CD4-positive, alpha-beta T cell treated with Interleukin-17A for 1 hour (primary cell): Measurements from ENCODE around the gene ARPC4.

Source experiments
- DNase-seq: peaks from one replicate; pipeline ENCODE4 v3.0.0-alpha.2; 2020

ARPC4 gene

GRCh38 chr3:9792405-9793160, at the start of gene ARPC4, which contains the start of gene TADA3:
ARPC4 (plus strand) TSS chr3:9793082; CDS start chr3:9793122, 40 bp downstream.
TADA3 (minus strand) TSS chr3:9792473; CDS start chr3:9791466, 1,007 bp downstream.
- DNase-seq = peak; percentile 94

- no peak for DNase-seq
Measured at GRCh38 chr3:9743548-9743947, 49.3 kb upstream of the ARPC4 start.

GRCh38 chr3:9744162-9744561, 48.7 kb upstream of the ARPC4 start:
- no peak for DNase-seq

GRCh38 chr3:9745521-9745920, 47.4 kb upstream of the ARPC4 start:
- DNase-seq = no peak

- DNase-seq = no peak
Measured at GRCh38 chr3:9746330-9746729, 46.6 kb upstream of the ARPC4 start.

- DNase-seq = no peak
Measured at GRCh38 chr3:9747267-9747666, 45.6 kb upstream of the ARPC4 start.

- no peak for DNase-seq
Measured at GRCh38 chr3:9748031-9748430, 44.9 kb upstream of the ARPC4 start.

GRCh38 chr3:9749296-9749644, 43.6 kb upstream of the ARPC4 start:
- DNase-seq = no peak

- peak; percentile 97 for DNase-seq
Measured at GRCh38 chr3:9749645-9750555, 43.0 kb upstream of the ARPC4 start, which contains the start of gene OGG1. OGG1 (plus strand) TSS chr3:9749952; CDS start chr3:9750287, 335 bp downstream.

- no peak for DNase-seq
Measured at GRCh38 chr3:9750556-9751411, 42.1 kb upstream of the ARPC4 start.

- no peak for DNase-seq
Measured at GRCh38 chr3:9754678-9755077, 38.2 kb upstream of the ARPC4 start.

GRCh38 chr3:9757427-9757826, 35.5 kb upstream of the ARPC4 start:
- DNase-seq = no peak

GRCh38 chr3:9760779-9761505, 31.9 kb upstream of the ARPC4 start:
- no peak for DNase-seq

GRCh38 chr3:9761919-9762318, 31.0 kb upstream of the ARPC4 start:
- DNase-seq = no peak

GRCh38 chr3:9762871-9763270, 30.0 kb upstream of the ARPC4 start:
- DNase-seq = no peak

GRCh38 chr3:9765865-9766264, 27.0 kb upstream of the ARPC4 start:
- DNase-seq = no peak

- DNase-seq = no peak
Measured at GRCh38 chr3:9767418-9767817, 25.5 kb upstream of the ARPC4 start.

- DNase-seq = no peak
Measured at GRCh38 chr3:9768141-9768775, 24.6 kb upstream of the ARPC4 start.

GRCh38 chr3:9769012-9769411, 23.9 kb upstream of the ARPC4 start:
- no peak for DNase-seq

GRCh38 chr3:9769426-9770275, 23.2 kb upstream of the ARPC4 start, which contains the start of gene CAMK1:
CAMK1 (minus strand) TSS chr3:9769947; CDS start chr3:9767749, 2,198 bp downstream.
- peak; percentile 50 for DNase-seq
